GM23338 (cell line): ENCODE measurements around the gene PYGO2. TPM values are rescaled to one million over a fixed set of nuclear protein-coding genes. Genes with fewer than 3 reads are reported as not detected.

Experiments used
- ATAC-seq: fragments of 200-7000 bp; cut with Tn5 transposase; 3 replicates; pipeline ENCODE4 v1.9.1; 2020
- DNase-seq: peaks from one replicate; pipeline ENCODE4 v3.0.0-alpha.2; 2015; ENCODE audit warnings: low spot score
- H2AFZ ChIP-seq: fragments of 200-600 bp; sonication (generic); 2 replicates; pipeline ENCODE4 v1.8.0; 2016; ENCODE audit warnings: antibody characterized with exemption, mild to moderate bottlenecking, moderate library complexity
- H3F3A ChIP-seq: fragments of 200-600 bp; sonication (generic); replicated peaks from 2 replicates; pipeline ENCODE4 v1.8.0; 2017; ENCODE audit warnings: antibody characterized with exemption, mixed run types, low read depth
- H3K27ac ChIP-seq: fragments of 200-600 bp; sonication (generic); 2 replicates; pipeline ENCODE4 v1.6.1; 2016; ENCODE audit warnings: low read depth
- H3K27me3 ChIP-seq: fragments of 200-600 bp; sonication (generic); 2 replicates; pipeline ENCODE4 v1.8.0; 2016; ENCODE audit warnings: mild to moderate bottlenecking, mixed run types, moderate library complexity; ENCODE audit not compliant: insufficient read depth
- H3K36me3 ChIP-seq: fragments of 200-600 bp; sonication (generic); 2 replicates; pipeline ENCODE4 v1.8.0; 2016; ENCODE audit warnings: mild to moderate bottlenecking; ENCODE audit not compliant: insufficient read depth
- H3K4me1 ChIP-seq: fragments of 200-600 bp; sonication (generic); 2 replicates; pipeline ENCODE4 v1.8.0; 2016; ENCODE audit warnings: mild to moderate bottlenecking, moderate library complexity; ENCODE audit not compliant: insufficient read depth
- H3K4me2 ChIP-seq: fragments of 200-600 bp; sonication (generic); 2 replicates; pipeline ENCODE4 v1.7.1; 2017; ENCODE audit warnings: mixed run types
- H3K4me3 ChIP-seq: fragments of 200-600 bp; sonication (generic); 2 replicates; pipeline ENCODE4 v1.6.1; 2016; ENCODE audit warnings: mixed run types
- H3K79me2 ChIP-seq: fragments of 200-600 bp; sonication (generic); replicated peaks from 2 replicates; pipeline ENCODE4 v1.8.0; 2017; ENCODE audit warnings: mild to moderate bottlenecking; ENCODE audit not compliant: insufficient read depth
- H3K9me2 ChIP-seq: fragments of 200-600 bp; sonication (generic); 2 replicates; pipeline ENCODE4 v1.8.0; 2017; ENCODE audit not compliant: insufficient read depth
- H4K20me1 ChIP-seq: fragments of 200-600 bp; sonication (generic); replicated peaks from 2 replicates; pipeline ENCODE4 v1.8.0; 2017; ENCODE audit warnings: mild to moderate bottlenecking; ENCODE audit not compliant: insufficient read depth
- H3K27ac Mint-ChIP-seq: 2 replicates; pipeline ENCODE4 v1.8.0; 2020; ENCODE audit warnings: inconsistent platforms, mild to moderate bottlenecking, moderate library complexity, mixed read lengths
- H3K27me3 Mint-ChIP-seq: 3 replicates; pipeline ENCODE4 v1.8.0; 2022; ENCODE audit warnings: low read depth, mild to moderate bottlenecking, moderate library complexity, mixed read lengths, inconsistent platforms; ENCODE audit not compliant: insufficient read depth, poor library complexity
- H3K36me3 Mint-ChIP-seq: 3 replicates; pipeline ENCODE4 v1.8.0; 2021; ENCODE audit warnings: low read depth, mild to moderate bottlenecking, inconsistent platforms, moderate library complexity, mixed read lengths
- H3K4me1 Mint-ChIP-seq: 3 replicates; pipeline ENCODE4 v1.8.0; 2020; ENCODE audit warnings: mild to moderate bottlenecking, inconsistent platforms, mixed read lengths
- H3K4me3 Mint-ChIP-seq: 3 replicates; pipeline ENCODE4 v1.8.0; 2021; ENCODE audit warnings: moderate library complexity, mild to moderate bottlenecking, inconsistent platforms, mixed read lengths
- H3K9me3 Mint-ChIP-seq: 3 replicates; pipeline ENCODE4 v1.8.0; 2020; ENCODE audit warnings: moderate library complexity, mild to moderate bottlenecking, inconsistent platforms, mixed read lengths
- CREB1 ChIP-seq: fragments of 250-450 bp; sonication (Bioruptor Pico); IDR thresholded peaks from 2 replicates; pipeline ENCODE4 v1.5.0; 2020; ENCODE audit warnings: low read depth, mild to moderate bottlenecking, moderate library complexity
- CTCF ChIP-seq, 2 experiments: fragments of 200-600 bp in 1 of 2; sonication (generic) in 1 of 2; conservative IDR thresholded peaks; 2 replicates each; pipeline versions ENCODE4 v1.5.1 to v1.6.1; 2016 to 2017; ENCODE audit warnings: antibody characterized with exemption in 2 of 2, low read depth in 2 of 2, mild to moderate bottlenecking in 2 of 2, moderate library complexity in 1 of 2
- EZH2phosphoT487 ChIP-seq: fragments of 200-600 bp; sonication (generic); IDR thresholded peaks from one replicate; pipeline ENCODE4 v1.8.1; 2018; ENCODE audit warnings: antibody characterized with exemption; ENCODE audit not compliant: unreplicated experiment
- JUNB ChIP-seq: IDR thresholded peaks from one replicate; pipeline ENCODE4 v1.6.1; 2016; ENCODE audit warnings: antibody characterized with exemption; ENCODE audit not compliant: unreplicated experiment
- POLR2AphosphoS5 ChIP-seq: IDR thresholded peaks from 2 replicates; pipeline ENCODE4 v1.6.1; 2016; ENCODE audit warnings: antibody characterized with exemption, low read depth
- STAT1 ChIP-seq: IDR thresholded peaks from one replicate; pipeline ENCODE4 v1.6.1; 2016; ENCODE audit warnings: antibody characterized with exemption; ENCODE audit not compliant: unreplicated experiment
- ZNF114 ChIP-seq: fragments of 250-450 bp; sonication (Bioruptor Pico); IDR thresholded peaks from 2 replicates; pipeline ENCODE4 v1.5.0; 2020; ENCODE audit warnings: mild to moderate bottlenecking, moderate library complexity
- ZNF331 ChIP-seq: fragments of 250-450 bp; sonication (Bioruptor Pico); IDR thresholded peaks from 2 replicates; pipeline ENCODE4 v1.5.0; 2020; ENCODE audit warnings: low read depth, mild to moderate bottlenecking, moderate library complexity
- ZNF462 ChIP-seq: fragments of 250-450 bp; sonication (Bioruptor Pico); IDR thresholded peaks from 2 replicates; pipeline ENCODE4 v1.5.0; 2020; ENCODE audit warnings: mild to moderate bottlenecking, moderate library complexity
- long read RNA-seq: library from polyadenylated mRNA; unstranded; transcript quantifications from one replicate; pipeline ENCODE4 v2.0.0, GENCODE V29; 2020; ENCODE audit not compliant: unreplicated experiment
- polyA plus RNA-seq: library from polyadenylated mRNA; unstranded; fragments of >200 nt; fragmentation: Nextera tagmentation; extraction: Ambion mirVana; gene quantifications from 2 replicates; pipeline ENCODE4 v1.2.1, GENCODE V29; 2016
- total RNA-seq: library from RNA; depleted of rRNA; stranded (reverse); fragments of >200 nt; shearing (Covaris generic); gene quantifications from 2 replicates; pipeline ENCODE4 v1.2.3, GENCODE V29; 2014; rRNA removed
- TF ChIP-seq, protein P1 (sequence below): IDR thresholded peaks from one replicate; pipeline ENCODE4 v1.6.1; 2018; ENCODE audit warnings: antibody characterized with exemption; ENCODE audit not compliant: unreplicated experiment

The PYGO2 gene
- total RNA-seq (28.7 and 29.0 TPM in 2 replicates), polyA plus RNA-seq (11.0 and 13.2 TPM in 2 replicates)
- long read RNA-seq, partial matches to known transcripts, result 0 of 10 reads
- long read RNA-seq, other reads (novel, unspliced or antisense), result 7 of 10 reads

- no peaks in the 10 kb centered on the region for H3K9me3 Mint-ChIP-seq
- 0 out of 2 replicates have a peak within 1 kb of the TSS, but pooled peaks have one; percentile 43 for H2AFZ ChIP-seq
- peak within 1 kb of the TSS; percentile 97 for H3K27ac ChIP-seq
- ATAC-seq (peak; percentile 79), DNase-seq (peak; percentile 89)
- no peaks in the 10 kb centered on the region for H3K27me3 ChIP-seq
- peak within 1 kb of the TSS; percentile 94 for H3K4me3 Mint-ChIP-seq
- peaks cover 13% of the 10 kb centered on the region for H3K79me2 ChIP-seq
- peak within 1 kb of the TSS; percentile 92 for H3K4me3 ChIP-seq
- peak within 1 kb of the TSS; percentile 90 for H3K27ac Mint-ChIP-seq
- peaks cover 15% of the 10 kb centered on the region for H3K27me3 Mint-ChIP-seq
- TF ChIP-seq CTCF (conservative IDR thresholded peaks at IDR 0.05; ENCODE audit: low read depth in 2 of 2) (peak; percentile 32 to 52), ZNF331 (CRISPR knock-in tag) (no peak), CREB1 (peak; percentile 54), JUNB (no peak), ZNF462 (CRISPR knock-in tag) (no peak), ZNF114 (CRISPR knock-in tag) (no peak), EZH2phosphoT487 (no peak), POLR2AphosphoS5 (peak; percentile 77), STAT1 (no peak)
- TF ChIP-seq, protein P1, sequence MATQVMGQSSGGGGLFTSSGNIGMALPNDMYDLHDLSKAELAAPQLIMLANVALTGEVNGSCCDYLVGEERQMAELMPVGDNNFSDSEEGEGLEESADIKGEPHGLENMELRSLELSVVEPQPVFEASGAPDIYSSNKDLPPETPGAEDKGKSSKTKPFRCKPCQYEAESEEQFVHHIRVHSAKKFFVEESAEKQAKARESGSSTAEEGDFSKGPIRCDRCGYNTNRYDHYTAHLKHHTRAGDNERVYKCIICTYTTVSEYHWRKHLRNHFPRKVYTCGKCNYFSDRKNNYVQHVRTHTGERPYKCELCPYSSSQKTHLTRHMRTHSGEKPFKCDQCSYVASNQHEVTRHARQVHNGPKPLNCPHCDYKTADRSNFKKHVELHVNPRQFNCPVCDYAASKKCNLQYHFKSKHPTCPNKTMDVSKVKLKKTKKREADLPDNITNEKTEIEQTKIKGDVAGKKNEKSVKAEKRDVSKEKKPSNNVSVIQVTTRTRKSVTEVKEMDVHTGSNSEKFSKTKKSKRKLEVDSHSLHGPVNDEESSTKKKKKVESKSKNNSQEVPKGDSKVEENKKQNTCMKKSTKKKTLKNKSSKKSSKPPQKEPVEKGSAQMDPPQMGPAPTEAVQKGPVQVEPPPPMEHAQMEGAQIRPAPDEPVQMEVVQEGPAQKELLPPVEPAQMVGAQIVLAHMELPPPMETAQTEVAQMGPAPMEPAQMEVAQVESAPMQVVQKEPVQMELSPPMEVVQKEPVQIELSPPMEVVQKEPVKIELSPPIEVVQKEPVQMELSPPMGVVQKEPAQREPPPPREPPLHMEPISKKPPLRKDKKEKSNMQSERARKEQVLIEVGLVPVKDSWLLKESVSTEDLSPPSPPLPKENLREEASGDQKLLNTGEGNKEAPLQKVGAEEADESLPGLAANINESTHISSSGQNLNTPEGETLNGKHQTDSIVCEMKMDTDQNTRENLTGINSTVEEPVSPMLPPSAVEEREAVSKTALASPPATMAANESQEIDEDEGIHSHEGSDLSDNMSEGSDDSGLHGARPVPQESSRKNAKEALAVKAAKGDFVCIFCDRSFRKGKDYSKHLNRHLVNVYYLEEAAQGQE, result no peak
- peaks cover 65% of the 10 kb centered on the region for H3K36me3 Mint-ChIP-seq
- peaks cover 24% of the 10 kb centered on the region for H3K36me3 ChIP-seq
- H4K20me1 ChIP-seq, result peaks cover 30% of the 10 kb centered on the region
- peaks cover 43% of the 10 kb centered on the region for H3K4me1 ChIP-seq
- peak within 1 kb of the TSS; percentile 91 for H3K4me2 ChIP-seq
- no peaks in the 10 kb centered on the region for H3K9me2 ChIP-seq
- H3K4me1 Mint-ChIP-seq, result peaks cover 45% of the 10 kb centered on the region
- peaks cover 49% of the 10 kb centered on the region for H3F3A ChIP-seq
Observed at GRCh38 chr1:154961207-154962155, at the start of gene PYGO2. TSS of gene PYGO2 (minus strand) at chr1:154961782. CDS start at chr1:154961576, 206 bp downstream.
